ENCODE results near the gene SRRM4. TPM values are rescaled to one million over a fixed set of nuclear protein-coding genes. Genes with fewer than 3 reads are reported as not detected.
A peak's percentile ranks its signal among the peaks of the same experiment; 100 is the strongest.

Gene SRRM4
- total RNA-seq, 1 experiment from 2014 or later: not detected

DNA sequence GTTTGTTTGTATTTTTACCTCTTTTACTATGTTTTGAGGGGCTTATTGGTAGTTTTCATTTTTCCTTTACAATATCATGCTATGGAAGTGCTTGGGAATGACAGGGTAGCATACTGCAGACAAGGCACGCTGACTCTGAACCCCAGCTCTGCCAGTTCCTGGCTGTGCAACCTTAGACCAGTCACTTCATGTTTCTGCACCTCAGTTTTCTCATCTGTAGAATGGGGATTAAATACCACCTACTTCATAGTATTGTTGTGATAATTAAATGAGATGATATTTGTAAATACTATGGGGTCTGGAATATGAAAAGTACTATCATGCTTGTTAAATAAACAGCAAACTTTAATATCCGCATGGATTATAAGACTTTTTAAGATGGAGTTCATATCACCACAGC lies 35.4 kb downstream of the SRRM4 start:
- Histone ChIP-seq H3F3A (ENCODE audit: insufficient read depth, low read depth) (no peaks in the 10 kb centered on the region), H3K36me3 (ENCODE audit: low read depth) (no peaks in the 10 kb centered on the region), H4K20me1 (ENCODE audit: insufficient read depth) (no peaks in the 10 kb centered on the region), H3K4me3 (no peak overlapping the region), H3K9me3 (ENCODE audit: insufficient read depth, low read depth) (no peaks in the 10 kb centered on the region), H3K4me2 (no peak overlapping the region), H3K27me3 (ENCODE audit: insufficient read depth, low read depth) (no peaks in the 10 kb centered on the region), H3K79me2 (ENCODE audit: low read depth) (no peaks in the 10 kb centered on the region), H3K9me2 (ENCODE audit: insufficient read depth) (no peaks in the 10 kb centered on the region), H3K4me1 (replicated peaks; ENCODE audit: insufficient read depth) (no peaks in the 10 kb centered on the region), H2AFZ (no peak overlapping the region), H3K27ac (no peak overlapping the region)
- TF ChIP-seq EZH2 (IDR thresholded peaks at IDR 0.05; ENCODE audit: low read depth): no peak
- TF ChIP-seq, protein P1, sequence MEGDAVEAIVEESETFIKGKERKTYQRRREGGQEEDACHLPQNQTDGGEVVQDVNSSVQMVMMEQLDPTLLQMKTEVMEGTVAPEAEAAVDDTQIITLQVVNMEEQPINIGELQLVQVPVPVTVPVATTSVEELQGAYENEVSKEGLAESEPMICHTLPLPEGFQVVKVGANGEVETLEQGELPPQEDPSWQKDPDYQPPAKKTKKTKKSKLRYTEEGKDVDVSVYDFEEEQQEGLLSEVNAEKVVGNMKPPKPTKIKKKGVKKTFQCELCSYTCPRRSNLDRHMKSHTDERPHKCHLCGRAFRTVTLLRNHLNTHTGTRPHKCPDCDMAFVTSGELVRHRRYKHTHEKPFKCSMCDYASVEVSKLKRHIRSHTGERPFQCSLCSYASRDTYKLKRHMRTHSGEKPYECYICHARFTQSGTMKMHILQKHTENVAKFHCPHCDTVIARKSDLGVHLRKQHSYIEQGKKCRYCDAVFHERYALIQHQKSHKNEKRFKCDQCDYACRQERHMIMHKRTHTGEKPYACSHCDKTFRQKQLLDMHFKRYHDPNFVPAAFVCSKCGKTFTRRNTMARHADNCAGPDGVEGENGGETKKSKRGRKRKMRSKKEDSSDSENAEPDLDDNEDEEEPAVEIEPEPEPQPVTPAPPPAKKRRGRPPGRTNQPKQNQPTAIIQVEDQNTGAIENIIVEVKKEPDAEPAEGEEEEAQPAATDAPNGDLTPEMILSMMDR (conservative IDR thresholded peaks at IDR 0.05): no peak
- ChIA-PET POLR2A (ENCODE audit: unreplicated experiment) (no interaction called here), CTCF (no interaction called here)
- no TSS peak for BruUV-seq (replicated peaks)
- intact Hi-C loops (cut with micrococcal nuclease; ENCODE audit: unreplicated experiment): no loop called here
- no peak for DNase-seq

DNA sequence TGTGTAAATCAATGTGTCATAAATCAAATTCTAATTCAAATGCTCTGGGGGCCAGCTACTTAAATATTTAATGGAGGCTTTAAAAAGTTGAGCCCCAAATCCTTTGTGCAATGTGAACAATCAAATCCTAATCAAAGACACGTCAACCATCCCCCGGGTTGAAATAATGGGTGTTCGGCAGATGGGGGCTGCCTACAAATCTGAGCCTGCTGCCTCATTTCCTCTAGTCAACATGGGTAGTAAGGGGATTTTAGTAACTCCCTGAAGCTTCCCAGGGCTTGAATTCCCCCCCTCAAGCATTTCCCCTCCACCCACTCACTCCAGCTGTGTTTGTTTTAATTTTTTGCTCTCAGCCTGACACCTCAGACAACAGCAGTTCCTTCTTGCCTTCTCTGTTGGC lies 37.8 kb downstream of the SRRM4 start:
- TF ChIP-seq EZH2 (IDR thresholded peaks at IDR 0.05; ENCODE audit: low read depth): no peak
- TF ChIP-seq, protein P1 (conservative IDR thresholded peaks at IDR 0.05): no peak
- H3K79me2 ChIP-seq (ENCODE audit: low read depth): no peaks in the 10 kb centered on the region
- CTCF ChIA-PET: no interaction called here
- H3K4me3 ChIP-seq: no peak overlapping the region
- no peaks in the 10 kb centered on the region for H3K36me3 ChIP-seq (ENCODE audit: low read depth)
- no peaks in the 10 kb centered on the region for H3K4me1 ChIP-seq (replicated peaks; ENCODE audit: insufficient read depth)
- no peaks in the 10 kb centered on the region for H3F3A ChIP-seq (ENCODE audit: insufficient read depth, low read depth)
- no peaks in the 10 kb centered on the region for H3K9me2 ChIP-seq (ENCODE audit: insufficient read depth)
- no peaks in the 10 kb centered on the region for H3K9me3 ChIP-seq (ENCODE audit: insufficient read depth, low read depth)
- no peak for DNase-seq
- no peak overlapping the region for H2AFZ ChIP-seq
- no TSS peak for BruUV-seq (replicated peaks)
- POLR2A ChIA-PET (ENCODE audit: unreplicated experiment): no interaction called here
- H4K20me1 ChIP-seq (ENCODE audit: insufficient read depth): no peaks in the 10 kb centered on the region
- H3K27me3 ChIP-seq (ENCODE audit: insufficient read depth, low read depth): no peaks in the 10 kb centered on the region
- no peak overlapping the region for H3K27ac ChIP-seq
- intact Hi-C loops (cut with micrococcal nuclease; ENCODE audit: unreplicated experiment): no loop called here
- no peak overlapping the region for H3K4me2 ChIP-seq

DNA sequence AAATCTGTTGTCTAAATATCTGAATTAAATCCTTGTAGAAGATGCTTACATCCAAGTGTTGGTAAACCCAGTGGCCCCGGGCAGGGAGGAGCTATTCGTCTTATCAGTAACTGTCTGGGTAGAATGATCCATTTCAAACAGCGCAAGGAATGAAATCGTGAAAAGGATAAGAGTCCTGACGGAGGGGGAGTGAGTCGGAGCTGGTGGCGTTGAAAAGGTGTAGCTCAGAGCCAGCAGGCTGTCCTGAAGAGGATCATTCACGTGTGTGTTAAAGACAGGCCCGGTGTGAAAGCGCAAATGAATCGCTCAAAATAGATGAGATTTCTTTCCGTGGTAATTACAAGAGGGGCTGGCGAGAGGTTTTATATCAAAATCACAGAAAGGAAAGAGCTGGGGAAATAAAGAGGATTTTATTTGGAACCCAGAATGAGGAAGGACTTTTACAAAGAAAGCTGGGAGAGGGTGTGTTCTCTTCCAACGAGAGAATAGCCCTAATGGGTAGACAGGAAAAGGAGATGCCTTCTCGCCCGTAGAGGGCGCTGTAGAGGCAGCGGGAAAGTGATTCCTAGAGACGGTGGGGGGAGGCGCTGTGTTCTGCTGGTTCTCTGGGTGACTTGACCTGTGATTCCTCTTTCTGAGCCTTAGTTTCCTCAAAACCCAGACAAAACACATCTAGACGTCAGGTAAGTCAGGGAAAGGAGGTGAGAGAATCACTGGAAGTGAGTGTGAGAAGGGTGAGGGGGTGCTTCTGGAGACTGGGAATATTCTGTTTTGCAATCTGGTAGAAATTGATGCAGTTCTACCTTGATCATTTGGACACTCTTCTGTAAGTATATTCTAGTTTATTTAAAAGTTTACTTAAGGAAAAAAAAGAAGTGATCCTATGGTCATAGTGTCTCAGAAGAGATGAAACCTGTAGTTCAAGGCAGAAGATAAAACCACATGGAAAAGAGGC lies 39.3 kb downstream of the SRRM4 start:
- no peaks in the 10 kb centered on the region for H4K20me1 ChIP-seq (ENCODE audit: insufficient read depth)
- ChIA-PET POLR2A (ENCODE audit: unreplicated experiment) (no interaction called here), CTCF (no interaction called here)
- no peak overlapping the region for H3K4me2 ChIP-seq
- H3K9me2 ChIP-seq (ENCODE audit: insufficient read depth): no peaks in the 10 kb centered on the region
- H3F3A ChIP-seq (ENCODE audit: insufficient read depth, low read depth): no peaks in the 10 kb centered on the region
- H3K79me2 ChIP-seq (ENCODE audit: low read depth): no peaks in the 10 kb centered on the region
- intact Hi-C loops (cut with micrococcal nuclease; ENCODE audit: unreplicated experiment): no loop called here
- H3K27me3 ChIP-seq (ENCODE audit: insufficient read depth, low read depth): peaks cover 2% of the 10 kb centered on the region; the same call in 1 of the 2 replicates
- H3K4me3 ChIP-seq: no peak overlapping the region
- TF ChIP-seq, protein P1 (conservative IDR thresholded peaks at IDR 0.05): peak; percentile 63
- TF ChIP-seq EZH2 (IDR thresholded peaks at IDR 0.05; ENCODE audit: low read depth): no peak
- no TSS peak for BruUV-seq (replicated peaks)
- peak in 1 of 2 experiments; percentile 25 for DNase-seq
- no peak overlapping the region for H3K27ac ChIP-seq
- H2AFZ ChIP-seq: no peak overlapping the region
- no peaks in the 10 kb centered on the region for H3K9me3 ChIP-seq (ENCODE audit: insufficient read depth, low read depth)
- H3K36me3 ChIP-seq (ENCODE audit: low read depth): no peaks in the 10 kb centered on the region
- no peaks in the 10 kb centered on the region for H3K4me1 ChIP-seq (replicated peaks; ENCODE audit: insufficient read depth)

Data from PC-9 (cell line).